ENCODE results near the gene FLVCR1.

DNA sequence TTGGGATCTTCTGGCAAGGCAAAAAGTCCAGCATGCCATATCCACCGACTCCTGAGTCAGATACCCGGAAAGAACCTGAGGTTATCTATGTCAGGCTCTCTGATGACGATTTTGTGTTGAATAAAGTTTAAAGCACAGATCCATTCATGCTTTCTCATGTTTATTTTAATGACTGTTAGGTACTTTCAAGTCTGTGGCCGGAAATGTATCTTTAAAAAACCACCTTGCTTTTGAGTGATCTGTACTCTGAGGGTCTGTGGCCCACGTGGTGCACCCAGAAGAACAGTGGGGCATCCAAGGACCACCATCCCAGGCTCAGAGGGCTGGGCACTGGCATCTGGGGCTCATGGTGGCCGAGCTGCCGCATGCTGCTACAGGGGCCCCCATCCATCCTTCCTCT lies 62.2 kb downstream of the FLVCR1 start:
- TF ChIP-seq, protein P1, sequence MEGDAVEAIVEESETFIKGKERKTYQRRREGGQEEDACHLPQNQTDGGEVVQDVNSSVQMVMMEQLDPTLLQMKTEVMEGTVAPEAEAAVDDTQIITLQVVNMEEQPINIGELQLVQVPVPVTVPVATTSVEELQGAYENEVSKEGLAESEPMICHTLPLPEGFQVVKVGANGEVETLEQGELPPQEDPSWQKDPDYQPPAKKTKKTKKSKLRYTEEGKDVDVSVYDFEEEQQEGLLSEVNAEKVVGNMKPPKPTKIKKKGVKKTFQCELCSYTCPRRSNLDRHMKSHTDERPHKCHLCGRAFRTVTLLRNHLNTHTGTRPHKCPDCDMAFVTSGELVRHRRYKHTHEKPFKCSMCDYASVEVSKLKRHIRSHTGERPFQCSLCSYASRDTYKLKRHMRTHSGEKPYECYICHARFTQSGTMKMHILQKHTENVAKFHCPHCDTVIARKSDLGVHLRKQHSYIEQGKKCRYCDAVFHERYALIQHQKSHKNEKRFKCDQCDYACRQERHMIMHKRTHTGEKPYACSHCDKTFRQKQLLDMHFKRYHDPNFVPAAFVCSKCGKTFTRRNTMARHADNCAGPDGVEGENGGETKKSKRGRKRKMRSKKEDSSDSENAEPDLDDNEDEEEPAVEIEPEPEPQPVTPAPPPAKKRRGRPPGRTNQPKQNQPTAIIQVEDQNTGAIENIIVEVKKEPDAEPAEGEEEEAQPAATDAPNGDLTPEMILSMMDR (IDR thresholded peaks at IDR 0.05) = no peak
- no peak for TF ChIP-seq POLR2A (IDR thresholded peaks at IDR 0.05)

All from uterus (tissue), 2 donors.